Endothelial cell of umbilical vein (primary cell): ENCODE measurements around the gene RIPOR3. TPM values are rescaled to one million over a fixed set of nuclear protein-coding genes. Genes with fewer than 3 reads are reported as not detected.

Experiments
- BruUV-seq: library from RNA; stranded (reverse); fragments of 400-500 nt; replicated peaks from 2 replicates; lab custom pipeline; 2021; lab: Mats Ljungman, UMichigan
- CTCF ChIA-PET: fragments of 300-600, 350-600 bp; sonication (Branson Sonifier 250); formaldehyde crosslinking; loops from one replicate; lab custom pipeline; 2021; ENCODE audit warnings: antibody characterized with exemption, inconsistent platforms; lab: Charles Lee
- POLR2A ChIA-PET: fragments of 300-600, 350-600 bp; sonication (Branson Sonifier 250); formaldehyde crosslinking; loops from one replicate; lab custom pipeline; 2021; ENCODE audit warnings: antibody characterized with exemption, inconsistent platforms; lab: Charles Lee
- DNase-seq: peaks from one replicate; pipeline ENCODE4 v3.0.0-alpha.2; 2011; ENCODE audit warnings: low read depth, low spot score
- FAIRE-seq: peaks from 2 replicates; lab custom pipeline; 2011; peaks lifted over from hg19 to GRCh38; lab: Jason Lieb, UNC
- H2AFZ ChIP-seq: 2 replicates; pipeline ENCODE4 v1.6.0; 2012; ENCODE audit warnings: low read depth, low read length, control low read depth, inconsistent platforms
- H3K27ac ChIP-seq: 2 replicates; pipeline ENCODE4 v1.5.1; 2011; ENCODE audit warnings: low read depth, mild to moderate bottlenecking, control low read depth, low read length, moderate library complexity; ENCODE audit not compliant: insufficient read depth
- H3K27me3 ChIP-seq, 2 experiments: 2 replicates each; pipeline versions ENCODE4 v1.6.0 to v1.6.1; 2011; ENCODE audit warnings: low read length in 2 of 2, mixed read lengths in 1 of 2; ENCODE audit not compliant: control insufficient read depth in 2 of 2, insufficient read depth in 2 of 2
- H3K36me3 ChIP-seq, 2 experiments: 2 replicates in 1 of 2; 3 replicates in 1 of 2; pipeline ENCODE4 v1.5.1; 2011; ENCODE audit warnings: low read length in 2 of 2, mild to moderate bottlenecking in 1 of 2, moderate library complexity in 1 of 2; ENCODE audit not compliant: control insufficient read depth in 2 of 2, insufficient read depth in 2 of 2; ENCODE audit errors: extremely low read depth in 1 of 2
- H3K4me1 ChIP-seq: 3 replicates; pipeline ENCODE4 v1.5.1; 2011; ENCODE audit warnings: mild to moderate bottlenecking, low read length; ENCODE audit not compliant: control insufficient read depth, insufficient read depth; ENCODE audit errors: extremely low read depth
- H3K4me2 ChIP-seq: 2 replicates; pipeline ENCODE4 v1.6.1; 2011; ENCODE audit warnings: low read length, control low read depth, mixed read lengths; ENCODE audit not compliant: insufficient read depth
- H3K4me3 ChIP-seq, 3 experiments: fragments of 200-600 bp in 1 of 3; sonication (generic), shearing (Covaris generic) in 1 of 3; replicated peaks in 1 of 3; 2 replicates each; pipeline ENCODE4 v1.5.1; 2011 to 2016; ENCODE audit warnings: control low read depth in 3 of 3, low read length in 3 of 3, mild to moderate bottlenecking in 2 of 3, inconsistent platforms in 1 of 3, low read depth in 1 of 3, moderate library complexity in 1 of 3; ENCODE audit not compliant: insufficient read depth in 1 of 3
- H3K79me2 ChIP-seq: 2 replicates; pipeline ENCODE4 v1.6.0; 2012; ENCODE audit warnings: low read length, inconsistent platforms; ENCODE audit not compliant: control insufficient read depth, insufficient read depth
- H3K9ac ChIP-seq: replicated peaks from 2 replicates; pipeline ENCODE3; 2011; ENCODE audit warnings: low read length, control low read depth; ENCODE audit not compliant: insufficient read depth; ENCODE audit errors: extremely low read depth
- H3K9me1 ChIP-seq: replicated peaks from 3 replicates; pipeline ENCODE4 v1.6.0; 2011; ENCODE audit warnings: mild to moderate bottlenecking, low read length; ENCODE audit not compliant: control insufficient read depth, insufficient read depth; ENCODE audit errors: extremely low read depth
- H3K9me3 ChIP-seq: replicated peaks from 2 replicates; pipeline ENCODE4 v1.5.1; 2012; ENCODE audit warnings: low read length, inconsistent platforms; ENCODE audit not compliant: control insufficient read depth, insufficient read depth
- H4K20me1 ChIP-seq: replicated peaks from 2 replicates; pipeline ENCODE3; 2011; ENCODE audit warnings: mild to moderate bottlenecking, low read length; ENCODE audit not compliant: control insufficient read depth, insufficient read depth; ENCODE audit errors: extremely low read depth
- EZH2 ChIP-seq: IDR thresholded peaks from 2 replicates; pipeline ENCODE4 v1.6.1; 2012; ENCODE audit warnings: borderline replicate concordance, low read depth, mild to moderate bottlenecking, moderate library complexity, low read length, inconsistent platforms; ENCODE audit not compliant: severe bottlenecking
- FOS ChIP-seq: IDR thresholded peaks from 2 replicates; pipeline ENCODE4 v1.6.1; 2011; ENCODE audit warnings: mild to moderate bottlenecking, low read length, moderate library complexity, borderline replicate concordance; ENCODE audit not compliant: insufficient read depth
- GATA2 ChIP-seq: IDR thresholded peaks from 2 replicates; pipeline ENCODE4 v1.7.0; 2011; ENCODE audit warnings: low read depth, mild to moderate bottlenecking, moderate library complexity, mixed read lengths, low read length; ENCODE audit not compliant: insufficient read length, insufficient read depth
- JUN ChIP-seq: IDR thresholded peaks from 2 replicates; pipeline ENCODE4 v1.6.1; 2011; ENCODE audit warnings: borderline replicate concordance, low read depth; ENCODE audit not compliant: insufficient read length, insufficient read depth
- MYC ChIP-seq: IDR thresholded peaks from one replicate; pipeline ENCODE4 v1.6.1; 2011; ENCODE audit warnings: mild to moderate bottlenecking, low read depth, low read length
- POLR2A ChIP-seq: IDR thresholded peaks from 2 replicates; pipeline ENCODE4 v1.6.1; 2012; ENCODE audit warnings: low read depth, mild to moderate bottlenecking, control low read depth, low read length
- POLR2AphosphoS5 ChIP-seq: IDR thresholded peaks from 2 replicates; pipeline ENCODE4 v1.6.1; 2012; ENCODE audit warnings: low read depth, mild to moderate bottlenecking, control low read depth, low read length, moderate library complexity; ENCODE audit not compliant: insufficient read depth
- dilution Hi-C: fragments of 300-500 bp; cut with MboI; formaldehyde crosslinking; loops from one replicate; pipeline ENCODE4 v1.15.0; 2019; ENCODE audit warnings: low sequenced_read_pairs; ENCODE audit not compliant: extremely low pct_ligation_motif_present
- intact Hi-C: fragments of 100-400 bp; cut with micrococcal nuclease; formaldehyde crosslinking; loops from one replicate; pipeline ENCODE4 v1.10.0; 2022
- polyA plus RNA-seq, 4 experiments: library from polyadenylated mRNA; depleted of rRNA in 3 of 4; stranded (reverse) in 3 of 4; unstranded in 1 of 4; fragments of >200 nt; gene quantifications; 2 replicates each; pipeline versions ENCODE4 v1.2.1 to v1.2.3, GENCODE V29; 2011 to 2012; ENCODE audit warnings: missing spikeins in 1 of 4
- total RNA-seq: library from RNA; stranded (reverse); gene quantifications from 2 replicates; pipeline ENCODE4 v1.2.3, GENCODE V29; 2021
- TF ChIP-seq, protein P1 (sequence below): IDR thresholded peaks from 2 replicates; pipeline ENCODE4 v1.6.1; 2011; ENCODE audit not compliant: insufficient read depth, insufficient read length
- TF ChIP-seq, protein P2 (sequence below), 2 donors: IDR thresholded peaks; 1 replicate in 1 of 2; 2 replicates in 1 of 2; pipeline ENCODE4 v1.5.1; 2011; ENCODE audit warnings: low read length in 2 of 2, mild to moderate bottlenecking in 2 of 2, moderate library complexity in 2 of 2, control low read depth in 1 of 2, inconsistent platforms in 1 of 2, low read depth in 1 of 2; ENCODE audit not compliant: insufficient read depth in 1 of 2; ENCODE audit errors: extremely low read depth in 1 of 2

The RIPOR3 gene
- total and polyA plus RNA-seq, 2 donors (not counting 3 experiments of a cell fraction or from before 2014, with no cell fraction given) = not detected

DNA sequence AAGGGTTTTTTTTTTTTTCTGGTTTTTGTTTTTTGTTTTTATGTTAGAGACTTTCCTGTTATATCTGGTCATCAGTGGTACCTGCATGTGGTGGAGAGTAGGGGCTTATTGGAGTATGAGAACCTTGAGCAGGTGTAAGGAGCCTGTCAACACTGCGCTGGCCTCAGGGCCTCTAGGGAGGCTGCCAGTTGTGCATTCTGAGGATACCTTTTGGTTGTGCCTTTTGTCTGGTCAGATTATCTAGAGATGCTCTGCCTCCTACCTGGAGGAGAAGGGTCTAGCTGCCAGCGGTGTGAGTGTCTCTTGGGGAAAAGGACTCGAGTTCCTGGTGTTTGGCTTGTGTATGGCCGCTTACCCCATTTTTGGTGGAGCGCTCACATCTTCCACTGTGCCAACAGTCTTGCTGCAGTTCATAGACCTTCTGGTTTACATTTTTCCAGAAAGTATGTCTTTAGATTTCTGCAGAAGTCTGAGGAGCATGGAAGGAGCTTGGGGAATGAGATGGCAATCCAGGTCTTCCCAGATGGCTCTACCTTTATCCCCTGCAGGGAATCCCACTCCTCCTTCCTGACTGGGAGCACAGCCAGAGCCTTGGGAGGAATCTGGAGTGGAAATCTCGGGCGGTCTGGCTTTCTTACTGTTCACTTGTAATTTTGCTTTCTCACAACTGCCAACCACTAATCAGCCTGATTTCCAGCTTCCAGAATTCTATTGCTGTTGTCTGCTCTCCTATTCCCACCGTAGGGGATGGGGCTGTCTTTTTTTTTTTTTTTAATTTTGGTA, 131.3 kb downstream of the RIPOR3 start:
- Histone ChIP-seq H3K9ac (peak overlapping the region; percentile 69), H3K4me3 (no peak overlapping the region), H2AFZ (no peak overlapping the region), H3K9me1 (no peaks in the 10 kb centered on the region), H3K79me2 (peaks cover 64% of the 10 kb centered on the region), H3K27ac (peak overlapping the region; percentile 84), H3K36me3 (peaks cover 5 to 9% of the 10 kb centered on the region in 2 experiments), H3K9me3 (no peaks in the 10 kb centered on the region), H3K4me1 (peaks cover 47% of the 10 kb centered on the region), H3K27me3 (no peaks in the 10 kb centered on the region), H4K20me1 (no peaks in the 10 kb centered on the region), H3K4me2 (peak overlapping the region; percentile 56)
- dilution Hi-C loops (no loop called here), intact Hi-C loops (no loop called here)
- no TSS peak for BruUV-seq
- ChIA-PET POLR2A (no interaction called here), CTCF (interaction anchor here (2.1 to 11.7 kb wide), 3 partner anchors 13 to 46 kb away, joined by 7 to 99 read pairs (median 25); no protein-coding TSS in a partner anchor)
- DNase-seq = no peak
- FAIRE-seq = no peak
- TF ChIP-seq MYC (no peak), EZH2 (no peak), GATA2 (no peak), POLR2A (no peak), JUN (no peak), POLR2AphosphoS5 (no peak), FOS (no peak)
- TF ChIP-seq, protein P1, sequence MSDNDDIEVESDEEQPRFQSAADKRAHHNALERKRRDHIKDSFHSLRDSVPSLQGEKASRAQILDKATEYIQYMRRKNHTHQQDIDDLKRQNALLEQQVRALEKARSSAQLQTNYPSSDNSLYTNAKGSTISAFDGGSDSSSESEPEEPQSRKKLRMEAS = no peak
- TF ChIP-seq, protein P2, sequence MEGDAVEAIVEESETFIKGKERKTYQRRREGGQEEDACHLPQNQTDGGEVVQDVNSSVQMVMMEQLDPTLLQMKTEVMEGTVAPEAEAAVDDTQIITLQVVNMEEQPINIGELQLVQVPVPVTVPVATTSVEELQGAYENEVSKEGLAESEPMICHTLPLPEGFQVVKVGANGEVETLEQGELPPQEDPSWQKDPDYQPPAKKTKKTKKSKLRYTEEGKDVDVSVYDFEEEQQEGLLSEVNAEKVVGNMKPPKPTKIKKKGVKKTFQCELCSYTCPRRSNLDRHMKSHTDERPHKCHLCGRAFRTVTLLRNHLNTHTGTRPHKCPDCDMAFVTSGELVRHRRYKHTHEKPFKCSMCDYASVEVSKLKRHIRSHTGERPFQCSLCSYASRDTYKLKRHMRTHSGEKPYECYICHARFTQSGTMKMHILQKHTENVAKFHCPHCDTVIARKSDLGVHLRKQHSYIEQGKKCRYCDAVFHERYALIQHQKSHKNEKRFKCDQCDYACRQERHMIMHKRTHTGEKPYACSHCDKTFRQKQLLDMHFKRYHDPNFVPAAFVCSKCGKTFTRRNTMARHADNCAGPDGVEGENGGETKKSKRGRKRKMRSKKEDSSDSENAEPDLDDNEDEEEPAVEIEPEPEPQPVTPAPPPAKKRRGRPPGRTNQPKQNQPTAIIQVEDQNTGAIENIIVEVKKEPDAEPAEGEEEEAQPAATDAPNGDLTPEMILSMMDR (IDR thresholded peaks at IDR 0.05; ENCODE audit: extremely low read depth in 1 of 2, insufficient read depth in 1 of 2, low read depth in 1 of 2, low read length in 2 of 2) = no peak
